NCI-H1105 treated with DMSO at 0.1 percent for 48 hours (cell line): ENCODE results near the gene KIF2A.

Experiments used
- DNase-seq: peaks from one replicate; lab custom pipeline; 2025; lab: John Stamatoyannopoulos, UW

The KIF2A gene

GRCh38 chr5:62305715-62306322, at the start of gene KIF2A:
KIF2A (plus strand) TSS chr5:62306206; CDS start chr5:62306473, 267 bp downstream.
- peak; percentile 74 for DNase-seq

GRCh38 chr5:62257020-62257367, 49.0 kb upstream of the KIF2A start:
- DNase-seq = no peak

- no peak for DNase-seq
Measured at GRCh38 chr5:62258654-62259053, 47.4 kb upstream of the KIF2A start.

- no peak for DNase-seq
Measured at GRCh38 chr5:62259699-62260250, 46.2 kb upstream of the KIF2A start.

- DNase-seq = peak; percentile 6
Measured at GRCh38 chr5:62260513-62260912, 45.5 kb upstream of the KIF2A start.

- DNase-seq = no peak
Measured at GRCh38 chr5:62263401-62263800, 42.6 kb upstream of the KIF2A start.

- no peak for DNase-seq
Measured at GRCh38 chr5:62265648-62266112, 40.3 kb upstream of the KIF2A start.

- no peak for DNase-seq
Measured at GRCh38 chr5:62266573-62266972, 39.4 kb upstream of the KIF2A start.

- peak; percentile 48 for DNase-seq
Measured at GRCh38 chr5:62268234-62268633, 37.8 kb upstream of the KIF2A start.

- no peak for DNase-seq
Measured at GRCh38 chr5:62268792-62269191, 37.2 kb upstream of the KIF2A start.

- DNase-seq = no peak
Measured at GRCh38 chr5:62271370-62271769, 34.6 kb upstream of the KIF2A start.

- no peak for DNase-seq
Measured at GRCh38 chr5:62271870-62272269, 34.1 kb upstream of the KIF2A start.

- DNase-seq = no peak
Measured at GRCh38 chr5:62273687-62274086, 32.3 kb upstream of the KIF2A start.

- DNase-seq = no peak
Measured at GRCh38 chr5:62275581-62275980, 30.4 kb upstream of the KIF2A start.

GRCh38 chr5:62281411-62281810, 24.6 kb upstream of the KIF2A start:
- DNase-seq = no peak

GRCh38 chr5:62282064-62282463, 23.9 kb upstream of the KIF2A start:
- no peak for DNase-seq

- DNase-seq = no peak
Measured at GRCh38 chr5:62283005-62283404, 23.0 kb upstream of the KIF2A start.

- DNase-seq = no peak
Measured at GRCh38 chr5:62283861-62284260, 22.1 kb upstream of the KIF2A start.

- DNase-seq = no peak
Measured at GRCh38 chr5:62284946-62285891, 20.8 kb upstream of the KIF2A start.

GRCh38 chr5:62286834-62287233, 19.2 kb upstream of the KIF2A start:
- DNase-seq = no peak

- no peak for DNase-seq
Measured at GRCh38 chr5:62287237-62287636, 18.8 kb upstream of the KIF2A start.

GRCh38 chr5:62288118-62288517, 17.9 kb upstream of the KIF2A start:
- DNase-seq = no peak

- DNase-seq = no peak
Measured at GRCh38 chr5:62289813-62290212, 16.2 kb upstream of the KIF2A start.
